Suprapubic skin (tissue), 4 donors: ENCODE results near the gene SLC30A10.

Experiments
- EP300 ChIP-seq: sonication (generic); formaldehyde crosslinking; IDR thresholded peaks from one replicate; pipeline ENCODE4 v1.6.1; 2017; ENCODE audit warnings: antibody characterized with exemption
- POLR2A ChIP-seq, 2 donors: fragments of 450-650 bp; IDR thresholded peaks; one replicate each; pipeline ENCODE4 v1.6.1; 2017; ENCODE audit warnings: antibody characterized with exemption in 2 of 2, mild to moderate bottlenecking in 2 of 2, moderate library complexity in 2 of 2
- POLR2AphosphoS5 ChIP-seq, 3 donors: sonication (generic); formaldehyde crosslinking; IDR thresholded peaks; one replicate each; pipeline ENCODE4 v1.6.1; 2017; ENCODE audit warnings: antibody characterized with exemption in 3 of 3
- TF ChIP-seq, protein P1 (sequence below), 2 donors: fragments of 200-600 bp in 1 of 2; fragments of 450-650 bp in 1 of 2; sonication (generic) in 1 of 2; IDR thresholded peaks; one replicate each; pipeline ENCODE4 v1.5.1; 2016 to 2019; ENCODE audit warnings: antibody characterized with exemption in 2 of 2, mild to moderate bottlenecking in 1 of 2, moderate library complexity in 1 of 2

DNA sequence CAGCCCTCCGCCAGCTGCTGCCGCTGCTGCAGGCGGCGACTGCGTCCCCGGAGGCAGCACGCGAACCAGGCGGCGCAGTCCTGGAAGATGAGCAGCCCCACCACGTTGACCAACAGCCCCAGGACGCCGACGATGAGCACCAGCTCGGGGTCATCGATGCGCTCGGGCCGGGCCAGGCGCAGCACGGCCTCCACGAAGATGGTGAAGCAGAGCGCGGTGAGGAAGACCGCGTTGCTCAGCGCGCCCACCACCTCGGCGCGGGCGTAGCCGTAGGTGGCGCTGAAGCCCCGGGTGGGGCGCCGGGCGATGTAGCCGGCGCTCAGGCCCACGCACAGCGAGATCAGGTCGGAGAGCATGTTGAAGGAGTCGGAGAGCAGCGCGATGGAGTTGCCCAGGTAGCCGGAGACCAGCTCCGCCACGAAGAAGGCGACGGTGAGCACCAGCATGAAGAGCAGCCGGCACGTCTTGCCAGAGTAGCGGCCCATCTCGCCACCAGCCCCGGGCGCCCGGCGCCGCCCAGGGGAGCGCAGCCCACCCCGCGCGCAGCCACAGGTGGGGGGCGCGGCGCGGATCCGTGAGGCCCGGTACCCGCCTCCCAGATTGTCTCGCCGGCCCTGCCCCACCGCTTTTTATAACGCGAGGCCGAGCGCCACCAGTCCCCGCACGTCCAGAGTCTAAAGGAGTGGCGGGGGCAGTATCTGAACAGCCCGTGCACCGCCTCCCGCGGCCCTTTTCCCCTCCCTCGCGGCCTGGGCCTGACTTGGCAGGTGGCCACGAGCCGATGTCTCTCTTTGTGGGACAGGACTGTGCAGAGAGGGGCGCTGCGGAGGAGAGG, at the start of gene SLC30A10:
- TF ChIP-seq EP300: no peak
- TF ChIP-seq, protein P1, sequence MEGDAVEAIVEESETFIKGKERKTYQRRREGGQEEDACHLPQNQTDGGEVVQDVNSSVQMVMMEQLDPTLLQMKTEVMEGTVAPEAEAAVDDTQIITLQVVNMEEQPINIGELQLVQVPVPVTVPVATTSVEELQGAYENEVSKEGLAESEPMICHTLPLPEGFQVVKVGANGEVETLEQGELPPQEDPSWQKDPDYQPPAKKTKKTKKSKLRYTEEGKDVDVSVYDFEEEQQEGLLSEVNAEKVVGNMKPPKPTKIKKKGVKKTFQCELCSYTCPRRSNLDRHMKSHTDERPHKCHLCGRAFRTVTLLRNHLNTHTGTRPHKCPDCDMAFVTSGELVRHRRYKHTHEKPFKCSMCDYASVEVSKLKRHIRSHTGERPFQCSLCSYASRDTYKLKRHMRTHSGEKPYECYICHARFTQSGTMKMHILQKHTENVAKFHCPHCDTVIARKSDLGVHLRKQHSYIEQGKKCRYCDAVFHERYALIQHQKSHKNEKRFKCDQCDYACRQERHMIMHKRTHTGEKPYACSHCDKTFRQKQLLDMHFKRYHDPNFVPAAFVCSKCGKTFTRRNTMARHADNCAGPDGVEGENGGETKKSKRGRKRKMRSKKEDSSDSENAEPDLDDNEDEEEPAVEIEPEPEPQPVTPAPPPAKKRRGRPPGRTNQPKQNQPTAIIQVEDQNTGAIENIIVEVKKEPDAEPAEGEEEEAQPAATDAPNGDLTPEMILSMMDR (IDR thresholded peaks at IDR 0.05): no peak
- no peak for TF ChIP-seq POLR2A (IDR thresholded peaks at IDR 0.05)
- TF ChIP-seq POLR2AphosphoS5 (IDR thresholded peaks at IDR 0.05): no peak
